Thyroid gland (tissue), 4 donors: ENCODE data around the gene EP400. TPM values are rescaled to one million over a fixed set of nuclear protein-coding genes. Genes with fewer than 3 reads are reported as not detected.

Source experiments
- DNase-seq, 2 donors: peaks; one replicate each; pipeline ENCODE4 v3.0.0-alpha.2; 2019
- H3K27ac ChIP-seq, 3 donors: fragments of 200-600 bp; sonication (generic); 1 replicate in 2 of 3; 2 replicates in 1 of 3; pipeline ENCODE4 v1.5.1; 2016 to 2019; ENCODE audit warnings: mild to moderate bottlenecking in 1 of 3, moderate library complexity in 1 of 3
- H3K27me3 ChIP-seq: fragments of 200-600 bp; sonication (generic); one replicate; pipeline ENCODE4 v1.5.1; 2019
- H3K36me3 ChIP-seq, 2 donors: fragments of 200-600 bp; sonication (generic); one replicate each; pipeline ENCODE4 v1.5.1; 2016 to 2019
- H3K4me1 ChIP-seq, 2 donors: fragments of 200-600 bp; sonication (generic); one replicate each; pipeline ENCODE4 v1.5.1; 2017 to 2019
- H3K4me3 ChIP-seq, 3 donors: fragments of 200-600 bp; sonication (generic); replicated peaks in 1 of 3; 1 replicate in 2 of 3; 2 replicates in 1 of 3; pipeline ENCODE4 v1.5.1; 2016; ENCODE audit warnings: mild to moderate bottlenecking in 1 of 3
- H3K9me3 ChIP-seq: fragments of 200-600 bp; sonication (generic); one replicate; pipeline ENCODE4 v1.5.1; 2017
- POLR2A ChIP-seq, 2 donors: fragments of 450-650 bp; IDR thresholded peaks; one replicate each; pipeline ENCODE4 v1.6.1; 2017; ENCODE audit warnings: antibody characterized with exemption in 2 of 2, mild to moderate bottlenecking in 2 of 2, moderate library complexity in 1 of 2
- WGBS, 2 donors: methylation state at CpG; one replicate each; pipeline ENCODE4 v1.1.5; 2017; 5-methylcytosine and 5-hydroxymethylcytosine counted together
- intact Hi-C: fragments of 100-400 bp; cut with DNase I; formaldehyde crosslinking; loops from one replicate; pipeline ENCODE4 v1.15.1; 2023
- total RNA-seq, 4 donors: library from RNA; depleted of rRNA; stranded (reverse); fragments of >200 nt; gene quantifications; one replicate each; pipeline ENCODE4 v1.2.3, GENCODE V29; 2016
- TF ChIP-seq, protein P1 (sequence below), 6 experiments: fragments of 200-600 bp in 3 of 6; fragments of 450-650 bp in 3 of 6; sonication (generic) in 3 of 6; IDR thresholded peaks; one replicate each; pipeline ENCODE4 v1.5.1; 2016 to 2019; ENCODE audit warnings: antibody characterized with exemption in 6 of 6, mild to moderate bottlenecking in 2 of 6, inconsistent platforms in 1 of 6, moderate library complexity in 1 of 6

Gene EP400
- total RNA-seq, 4 donors from 2014 or later = 22.1 to 51.8 (median 25.4) TPM

- Histone ChIP-seq H3K9me3 (no peaks in the 10 kb centered on the region), H3K27me3 (no peaks in the 10 kb centered on the region), H3K36me3 (peaks cover 53 to 60% of the 10 kb centered on the region in 2 donors), H3K4me1 (no peaks in the 10 kb centered on the region), H3K27ac (no peak overlapping the region), H3K4me3 (no peak overlapping the region)
- TF ChIP-seq, protein P1, sequence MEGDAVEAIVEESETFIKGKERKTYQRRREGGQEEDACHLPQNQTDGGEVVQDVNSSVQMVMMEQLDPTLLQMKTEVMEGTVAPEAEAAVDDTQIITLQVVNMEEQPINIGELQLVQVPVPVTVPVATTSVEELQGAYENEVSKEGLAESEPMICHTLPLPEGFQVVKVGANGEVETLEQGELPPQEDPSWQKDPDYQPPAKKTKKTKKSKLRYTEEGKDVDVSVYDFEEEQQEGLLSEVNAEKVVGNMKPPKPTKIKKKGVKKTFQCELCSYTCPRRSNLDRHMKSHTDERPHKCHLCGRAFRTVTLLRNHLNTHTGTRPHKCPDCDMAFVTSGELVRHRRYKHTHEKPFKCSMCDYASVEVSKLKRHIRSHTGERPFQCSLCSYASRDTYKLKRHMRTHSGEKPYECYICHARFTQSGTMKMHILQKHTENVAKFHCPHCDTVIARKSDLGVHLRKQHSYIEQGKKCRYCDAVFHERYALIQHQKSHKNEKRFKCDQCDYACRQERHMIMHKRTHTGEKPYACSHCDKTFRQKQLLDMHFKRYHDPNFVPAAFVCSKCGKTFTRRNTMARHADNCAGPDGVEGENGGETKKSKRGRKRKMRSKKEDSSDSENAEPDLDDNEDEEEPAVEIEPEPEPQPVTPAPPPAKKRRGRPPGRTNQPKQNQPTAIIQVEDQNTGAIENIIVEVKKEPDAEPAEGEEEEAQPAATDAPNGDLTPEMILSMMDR (IDR thresholded peaks at IDR 0.05) = no peak
- TF ChIP-seq POLR2A (IDR thresholded peaks at IDR 0.05) = no peak
- intact Hi-C loops = no loop called here
- DNase-seq = no peak
- WGBS, 2 donors = 93 to 96% methylated on average over 31 of the region's 31 CpGs
Observed at GRCh38 chr12:132036063-132036683, 86.4 kb downstream of the EP400 start.

DNA sequence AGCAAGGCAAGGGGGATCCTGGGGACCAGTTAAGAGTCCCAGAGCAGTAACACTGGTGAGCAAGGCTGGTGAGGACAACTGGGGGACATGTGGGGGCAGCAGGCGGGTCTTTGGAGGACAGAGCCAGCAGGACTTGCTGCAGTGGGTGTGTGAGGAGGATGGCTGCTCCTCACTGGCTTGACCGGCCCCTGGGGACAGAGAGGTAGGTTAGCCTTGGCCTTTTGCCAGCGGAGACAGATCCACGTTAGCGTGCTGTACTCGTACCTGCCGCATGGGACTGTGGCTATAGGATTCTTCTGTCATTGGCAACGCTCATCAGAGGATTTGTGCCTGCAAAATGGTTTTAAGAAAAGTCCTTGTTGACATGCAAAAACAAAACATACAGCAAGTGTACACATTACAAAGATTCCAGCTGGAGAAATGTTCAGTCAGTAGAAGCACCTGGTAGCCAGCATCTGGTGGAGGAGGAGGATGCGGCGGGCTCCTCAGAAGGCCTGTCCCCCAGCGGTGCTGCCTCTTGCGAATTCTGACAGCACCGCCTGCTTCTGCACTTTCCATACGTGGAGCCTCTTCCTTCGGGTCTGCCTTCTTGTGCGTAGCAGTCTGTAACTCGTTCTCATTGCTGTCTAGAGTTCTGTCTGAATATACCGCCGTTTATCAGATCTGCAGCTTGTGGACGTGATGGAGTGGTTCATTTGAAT lies 91.3 kb downstream of the EP400 start:
- Histone ChIP-seq H3K9me3 (no peaks in the 10 kb centered on the region), H3K27ac (no peak overlapping the region), H3K4me1 (no peaks in the 10 kb centered on the region), H3K27me3 (no peaks in the 10 kb centered on the region), H3K4me3 (no peak overlapping the region), H3K36me3 (peaks cover 52 to 61% of the 10 kb centered on the region in 2 donors)
- no peak for DNase-seq
- TF ChIP-seq POLR2A (IDR thresholded peaks at IDR 0.05) = no peak
- TF ChIP-seq, protein P1 (IDR thresholded peaks at IDR 0.05) = no peak
- intact Hi-C loops = no loop called here
- WGBS, 2 donors = 93 to 95% methylated on average over 20 of the region's 20 CpGs

DNA sequence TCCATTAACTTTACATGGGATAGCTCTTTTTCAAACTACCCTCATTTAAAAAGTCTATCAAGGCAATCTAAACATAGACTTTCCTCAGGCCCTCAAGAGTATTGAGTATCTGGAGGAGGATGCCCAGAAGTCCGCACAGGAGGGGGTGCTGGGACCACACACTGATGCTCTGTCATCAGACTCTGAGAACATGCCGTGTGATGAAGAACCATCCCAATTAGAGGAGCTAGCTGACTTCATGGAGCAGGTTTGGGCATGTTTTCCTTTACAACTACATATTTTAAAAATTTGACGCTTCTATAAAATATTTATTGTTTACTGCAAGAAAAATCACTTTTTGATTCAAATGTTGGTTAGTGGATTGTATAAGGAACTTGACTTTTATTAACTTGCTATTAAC lies 93.5 kb downstream of the EP400 start:
- no peaks in the 10 kb centered on the region for H3K9me3 ChIP-seq
- TF ChIP-seq, protein P1 (IDR thresholded peaks at IDR 0.05) = no peak
- no peak for TF ChIP-seq POLR2A (IDR thresholded peaks at IDR 0.05)
- WGBS, 2 donors = 94% methylated on average over 3 of the region's 3 CpGs
- no peak overlapping the region for H3K4me3 ChIP-seq
- H3K27ac ChIP-seq = no peak overlapping the region
- intact Hi-C loops = no loop called here
- peaks cover 46 to 48% of the 10 kb centered on the region in 2 donors for H3K36me3 ChIP-seq
- no peaks in the 10 kb centered on the region for H3K27me3 ChIP-seq
- DNase-seq = no peak
- no peaks in the 10 kb centered on the region for H3K4me1 ChIP-seq

GRCh38 chr12:132043770-132044467 lies 94.2 kb downstream of the EP400 start:
- 88 to 89% methylated on average over 17 of the region's 17 CpGs for WGBS, 2 donors
- TF ChIP-seq POLR2A (IDR thresholded peaks at IDR 0.05) = no peak
- TF ChIP-seq, protein P1 (IDR thresholded peaks at IDR 0.05) = no peak
- DNase-seq = no peak

More at GRCh38 chr12:132043770-132044467, 94.2 kb downstream of the EP400 start:
- Histone ChIP-seq H3K9me3 (no peaks in the 10 kb centered on the region), H3K36me3 (peaks cover 39 to 41% of the 10 kb centered on the region in 2 donors), H3K27ac (no peak overlapping the region), H3K4me3 (no peak overlapping the region), H3K4me1 (no peaks in the 10 kb centered on the region), H3K27me3 (no peaks in the 10 kb centered on the region)
- intact Hi-C loops = no loop called here
